ENCODE measurements around the gene PLCG2.

Gene PLCG2

GRCh38 chr16:81945665-81946064 is 166.6 kb downstream of the PLCG2 start:
- Histone ChIP-seq H3K4me1 (ENCODE audit: insufficient read depth, low read length) (no peaks in the 10 kb centered on the region), H3K27ac (ENCODE audit: low read length) (no peak overlapping the region), H3K27me3 (ENCODE audit: insufficient read depth, low read length, poor library complexity) (peaks cover 20% of the 10 kb centered on the region), H3K4me2 (ENCODE audit: insufficient read depth, low read length) (no peak overlapping the region), H3K9me3 (ENCODE audit: insufficient read depth, low read length, severe bottlenecking) (no peaks in the 10 kb centered on the region), H3K9ac (ENCODE audit: low read depth, low read length) (no peak overlapping the region), H3K4me3 (ENCODE audit: low read depth in 1 of 2, low read length in 2 of 2) (no peak overlapping the region), H4K20me1 (ENCODE audit: insufficient read depth, low read length) (no peaks in the 10 kb centered on the region), H2AFZ (ENCODE audit: low read depth, low read length) (no peak overlapping the region), H3K79me2 (ENCODE audit: insufficient read depth, low read length) (no peaks in the 10 kb centered on the region), H3K36me3 (ENCODE audit: insufficient read depth, low read length) (no peaks in the 10 kb centered on the region)
- DNase-seq: no peak
- ATAC-seq (ENCODE audit: insufficient read depth, low read depth): no peak
- TF ChIP-seq CTCF (IDR thresholded peaks at IDR 0.05; ENCODE audit: borderline replicate concordance, extremely low read depth, low read length, poor library complexity, severe bottlenecking) (no peak), EZH2 (IDR thresholded peaks at IDR 0.05; ENCODE audit: borderline replicate concordance, low read depth, low read length, severe bottlenecking) (no peak)

- Histone ChIP-seq H3K4me1 (ENCODE audit: insufficient read depth, low read length) (no peaks in the 10 kb centered on the region), H2AFZ (ENCODE audit: low read depth, low read length) (no peak overlapping the region), H3K36me3 (ENCODE audit: insufficient read depth, low read length) (no peaks in the 10 kb centered on the region), H3K4me3 (ENCODE audit: low read depth in 1 of 2, low read length in 2 of 2) (no peak overlapping the region), H3K27ac (ENCODE audit: low read length) (no peak overlapping the region), H3K79me2 (ENCODE audit: insufficient read depth, low read length) (no peaks in the 10 kb centered on the region), H4K20me1 (ENCODE audit: insufficient read depth, low read length) (no peaks in the 10 kb centered on the region), H3K27me3 (ENCODE audit: insufficient read depth, low read length, poor library complexity) (peaks cover 20% of the 10 kb centered on the region), H3K9ac (ENCODE audit: low read depth, low read length) (no peak overlapping the region), H3K4me2 (ENCODE audit: insufficient read depth, low read length) (no peak overlapping the region), H3K9me3 (ENCODE audit: insufficient read depth, low read length, severe bottlenecking) (no peaks in the 10 kb centered on the region)
- no peak for ATAC-seq (ENCODE audit: insufficient read depth, low read depth)
- DNase-seq: no peak
- TF ChIP-seq CTCF (IDR thresholded peaks at IDR 0.05; ENCODE audit: borderline replicate concordance, extremely low read depth, low read length, poor library complexity, severe bottlenecking): no peak
- TF ChIP-seq EZH2 (IDR thresholded peaks at IDR 0.05; ENCODE audit: borderline replicate concordance, low read depth, low read length, severe bottlenecking): no peak
Measured at GRCh38 chr16:81946206-81946605, 167.1 kb downstream of the PLCG2 start.

GRCh38 chr16:81951564-81951963 is 172.5 kb downstream of the PLCG2 start:
- no peaks in the 10 kb centered on the region for H3K79me2 ChIP-seq (ENCODE audit: insufficient read depth, low read length)
- no peak for DNase-seq
- no peak for ATAC-seq (ENCODE audit: insufficient read depth, low read depth)
- no peaks in the 10 kb centered on the region for H3K4me1 ChIP-seq (ENCODE audit: insufficient read depth, low read length)
- H3K4me3 ChIP-seq (ENCODE audit: low read depth in 1 of 2, low read length in 2 of 2): no peak overlapping the region
- peaks cover 3% of the 10 kb centered on the region for H3K9me3 ChIP-seq (ENCODE audit: insufficient read depth, low read length, severe bottlenecking)
- no peak overlapping the region for H2AFZ ChIP-seq (ENCODE audit: low read depth, low read length)
- no peaks in the 10 kb centered on the region for H3K36me3 ChIP-seq (ENCODE audit: insufficient read depth, low read length)
- no peak overlapping the region for H3K9ac ChIP-seq (ENCODE audit: low read depth, low read length)
- H4K20me1 ChIP-seq (ENCODE audit: insufficient read depth, low read length): no peaks in the 10 kb centered on the region
- no peak overlapping the region for H3K27ac ChIP-seq (ENCODE audit: low read length)
- no peak overlapping the region for H3K4me2 ChIP-seq (ENCODE audit: insufficient read depth, low read length)
- H3K27me3 ChIP-seq (ENCODE audit: insufficient read depth, low read length, poor library complexity): peaks cover 12% of the 10 kb centered on the region
- TF ChIP-seq EZH2 (IDR thresholded peaks at IDR 0.05; ENCODE audit: borderline replicate concordance, low read depth, low read length, severe bottlenecking) (no peak), CTCF (IDR thresholded peaks at IDR 0.05; ENCODE audit: borderline replicate concordance, extremely low read depth, low read length, poor library complexity, severe bottlenecking) (no peak)

Data from DND-41 (cell line).